HEK293 (cell line): Measurements from ENCODE around the gene GLTPD2.

Experiments
- TRIM28 ChIP-seq: IDR thresholded peaks from 2 replicates; pipeline ENCODE4 v1.6.1; 2011; ENCODE audit warnings: low read length, control low read depth, borderline replicate concordance
- ZBTB17 ChIP-seq: fragments of 450-650 bp; formaldehyde crosslinking; IDR thresholded peaks from 2 replicates; pipeline ENCODE4 v1.5.1; 2016; ENCODE audit warnings: missing biosample characterization, missing genetic modification characterization
- ZNF266 ChIP-seq: fragments of 450-650 bp; formaldehyde crosslinking; IDR thresholded peaks from 2 replicates; pipeline ENCODE4 v1.5.1; 2016; ENCODE audit warnings: missing biosample characterization, missing genetic modification characterization, low read depth
- ZNF274 ChIP-seq, 2 experiments: fragments of 200-500 bp in 1 of 2; fragments of 450-650 bp in 1 of 2; sonication (Bioruptor generic) in 1 of 2; formaldehyde crosslinking in 1 of 2; IDR thresholded peaks; 2 replicates each; pipeline versions ENCODE4 v1.5.1 to v1.6.1; 2014 to 2016; ENCODE audit warnings: borderline replicate concordance in 1 of 2, inconsistent platforms in 1 of 2, low read length in 1 of 2, missing biosample characterization in 1 of 2, missing genetic modification characterization in 1 of 2
- ZNF324 ChIP-seq: fragments of 450-650 bp; formaldehyde crosslinking; IDR thresholded peaks from 2 replicates; pipeline ENCODE4 v1.5.1; 2016; ENCODE audit warnings: missing biosample characterization, missing genetic modification characterization
- ZNF48 ChIP-seq: fragments of 450-650 bp; formaldehyde crosslinking; IDR thresholded peaks from 2 replicates; pipeline ENCODE4 v1.5.1; 2016; ENCODE audit warnings: missing biosample characterization, missing genetic modification characterization
- ZNF514 ChIP-seq: fragments of 450-650 bp; formaldehyde crosslinking; IDR thresholded peaks from 2 replicates; pipeline ENCODE4 v1.5.1; 2016; ENCODE audit warnings: missing biosample characterization, missing genetic modification characterization
- TF ChIP-seq, protein P1 (sequence below): fragments of 450-650 bp; IDR thresholded peaks from 2 replicates; pipeline ENCODE4 v1.5.1; 2018; ENCODE audit warnings: missing biosample characterization, missing genetic modification characterization
- TF ChIP-seq, protein P2 (sequence below): fragments of 450-650 bp; formaldehyde crosslinking; IDR thresholded peaks from 2 replicates; pipeline ENCODE4 v1.5.1; 2016; ENCODE audit warnings: missing biosample characterization, missing genetic modification characterization, low read depth
- TF ChIP-seq, protein P3 (sequence below): fragments of 450-650 bp; formaldehyde crosslinking; IDR thresholded peaks from 2 replicates; pipeline ENCODE4 v1.5.1; 2016; ENCODE audit warnings: missing biosample characterization, missing genetic modification characterization
- TF ChIP-seq, protein P4 (sequence below): fragments of 450-650 bp; formaldehyde crosslinking; IDR thresholded peaks from 2 replicates; pipeline ENCODE4 v1.5.1; 2016; ENCODE audit warnings: missing biosample characterization, missing genetic modification characterization

DNA sequence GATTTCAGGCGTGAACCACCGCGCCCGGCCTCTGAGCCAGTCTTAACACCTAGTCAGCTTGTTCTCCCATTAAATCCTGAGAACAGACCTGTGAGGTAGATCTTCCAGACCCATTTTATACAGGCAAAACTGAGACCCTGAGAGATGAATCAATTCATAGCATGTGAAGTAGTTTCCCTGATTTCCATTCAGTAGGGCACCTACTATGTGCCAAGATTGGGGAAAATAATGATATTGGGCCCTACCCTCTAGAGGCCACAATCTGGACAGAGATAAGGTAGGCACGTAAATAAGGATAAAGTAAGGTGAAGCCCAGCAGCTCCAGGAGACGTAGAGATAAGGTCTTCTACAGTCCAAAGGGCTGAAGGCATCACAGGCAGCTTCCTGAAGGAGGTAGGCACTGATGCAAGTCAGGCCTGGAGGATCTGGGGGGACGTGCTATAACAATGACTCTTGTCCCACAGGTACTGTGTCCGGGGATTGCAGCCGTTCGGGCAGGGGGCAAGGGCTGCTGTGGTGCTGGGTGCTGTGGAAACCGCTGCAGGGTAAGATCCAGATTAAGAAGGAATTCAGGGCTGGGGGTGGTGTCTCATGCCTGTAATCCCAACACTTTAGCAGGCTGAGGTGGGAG is 8.3 kb upstream of the GLTPD2 start:
- TF ChIP-seq, protein P1, sequence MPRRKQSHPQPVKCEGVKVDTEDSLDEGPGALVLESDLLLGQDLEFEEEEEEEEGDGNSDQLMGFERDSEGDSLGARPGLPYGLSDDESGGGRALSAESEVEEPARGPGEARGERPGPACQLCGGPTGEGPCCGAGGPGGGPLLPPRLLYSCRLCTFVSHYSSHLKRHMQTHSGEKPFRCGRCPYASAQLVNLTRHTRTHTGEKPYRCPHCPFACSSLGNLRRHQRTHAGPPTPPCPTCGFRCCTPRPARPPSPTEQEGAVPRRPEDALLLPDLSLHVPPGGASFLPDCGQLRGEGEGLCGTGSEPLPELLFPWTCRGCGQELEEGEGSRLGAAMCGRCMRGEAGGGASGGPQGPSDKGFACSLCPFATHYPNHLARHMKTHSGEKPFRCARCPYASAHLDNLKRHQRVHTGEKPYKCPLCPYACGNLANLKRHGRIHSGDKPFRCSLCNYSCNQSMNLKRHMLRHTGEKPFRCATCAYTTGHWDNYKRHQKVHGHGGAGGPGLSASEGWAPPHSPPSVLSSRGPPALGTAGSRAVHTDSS (tag by site-specific recombination), result no peak
- TF ChIP-seq, protein P2, sequence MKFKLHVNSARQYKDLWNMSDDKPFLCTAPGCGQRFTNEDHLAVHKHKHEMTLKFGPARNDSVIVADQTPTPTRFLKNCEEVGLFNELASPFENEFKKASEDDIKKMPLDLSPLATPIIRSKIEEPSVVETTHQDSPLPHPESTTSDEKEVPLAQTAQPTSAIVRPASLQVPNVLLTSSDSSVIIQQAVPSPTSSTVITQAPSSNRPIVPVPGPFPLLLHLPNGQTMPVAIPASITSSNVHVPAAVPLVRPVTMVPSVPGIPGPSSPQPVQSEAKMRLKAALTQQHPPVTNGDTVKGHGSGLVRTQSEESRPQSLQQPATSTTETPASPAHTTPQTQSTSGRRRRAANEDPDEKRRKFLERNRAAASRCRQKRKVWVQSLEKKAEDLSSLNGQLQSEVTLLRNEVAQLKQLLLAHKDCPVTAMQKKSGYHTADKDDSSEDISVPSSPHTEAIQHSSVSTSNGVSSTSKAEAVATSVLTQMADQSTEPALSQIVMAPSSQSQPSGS (tag by site-specific recombination), result no peak
- TF ChIP-seq ZNF48 (tag by site-specific recombination) (no peak), ZNF274 (IDR thresholded peaks at IDR 0.05; ENCODE audit: low read length) (no peak), ZNF274 (tag by site-specific recombination; IDR thresholded peaks at IDR 0.05; ENCODE audit: borderline replicate concordance) (no peak), ZNF324 (tag by site-specific recombination) (no peak), TRIM28 (no peak), ZBTB17 (tag by site-specific recombination) (no peak), ZNF514 (tag by site-specific recombination) (no peak), ZNF266 (tag by site-specific recombination) (no peak)
- TF ChIP-seq, protein P3, sequence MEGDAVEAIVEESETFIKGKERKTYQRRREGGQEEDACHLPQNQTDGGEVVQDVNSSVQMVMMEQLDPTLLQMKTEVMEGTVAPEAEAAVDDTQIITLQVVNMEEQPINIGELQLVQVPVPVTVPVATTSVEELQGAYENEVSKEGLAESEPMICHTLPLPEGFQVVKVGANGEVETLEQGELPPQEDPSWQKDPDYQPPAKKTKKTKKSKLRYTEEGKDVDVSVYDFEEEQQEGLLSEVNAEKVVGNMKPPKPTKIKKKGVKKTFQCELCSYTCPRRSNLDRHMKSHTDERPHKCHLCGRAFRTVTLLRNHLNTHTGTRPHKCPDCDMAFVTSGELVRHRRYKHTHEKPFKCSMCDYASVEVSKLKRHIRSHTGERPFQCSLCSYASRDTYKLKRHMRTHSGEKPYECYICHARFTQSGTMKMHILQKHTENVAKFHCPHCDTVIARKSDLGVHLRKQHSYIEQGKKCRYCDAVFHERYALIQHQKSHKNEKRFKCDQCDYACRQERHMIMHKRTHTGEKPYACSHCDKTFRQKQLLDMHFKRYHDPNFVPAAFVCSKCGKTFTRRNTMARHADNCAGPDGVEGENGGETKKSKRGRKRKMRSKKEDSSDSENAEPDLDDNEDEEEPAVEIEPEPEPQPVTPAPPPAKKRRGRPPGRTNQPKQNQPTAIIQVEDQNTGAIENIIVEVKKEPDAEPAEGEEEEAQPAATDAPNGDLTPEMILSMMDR (tag by site-specific recombination), result no peak
- TF ChIP-seq, protein P4, sequence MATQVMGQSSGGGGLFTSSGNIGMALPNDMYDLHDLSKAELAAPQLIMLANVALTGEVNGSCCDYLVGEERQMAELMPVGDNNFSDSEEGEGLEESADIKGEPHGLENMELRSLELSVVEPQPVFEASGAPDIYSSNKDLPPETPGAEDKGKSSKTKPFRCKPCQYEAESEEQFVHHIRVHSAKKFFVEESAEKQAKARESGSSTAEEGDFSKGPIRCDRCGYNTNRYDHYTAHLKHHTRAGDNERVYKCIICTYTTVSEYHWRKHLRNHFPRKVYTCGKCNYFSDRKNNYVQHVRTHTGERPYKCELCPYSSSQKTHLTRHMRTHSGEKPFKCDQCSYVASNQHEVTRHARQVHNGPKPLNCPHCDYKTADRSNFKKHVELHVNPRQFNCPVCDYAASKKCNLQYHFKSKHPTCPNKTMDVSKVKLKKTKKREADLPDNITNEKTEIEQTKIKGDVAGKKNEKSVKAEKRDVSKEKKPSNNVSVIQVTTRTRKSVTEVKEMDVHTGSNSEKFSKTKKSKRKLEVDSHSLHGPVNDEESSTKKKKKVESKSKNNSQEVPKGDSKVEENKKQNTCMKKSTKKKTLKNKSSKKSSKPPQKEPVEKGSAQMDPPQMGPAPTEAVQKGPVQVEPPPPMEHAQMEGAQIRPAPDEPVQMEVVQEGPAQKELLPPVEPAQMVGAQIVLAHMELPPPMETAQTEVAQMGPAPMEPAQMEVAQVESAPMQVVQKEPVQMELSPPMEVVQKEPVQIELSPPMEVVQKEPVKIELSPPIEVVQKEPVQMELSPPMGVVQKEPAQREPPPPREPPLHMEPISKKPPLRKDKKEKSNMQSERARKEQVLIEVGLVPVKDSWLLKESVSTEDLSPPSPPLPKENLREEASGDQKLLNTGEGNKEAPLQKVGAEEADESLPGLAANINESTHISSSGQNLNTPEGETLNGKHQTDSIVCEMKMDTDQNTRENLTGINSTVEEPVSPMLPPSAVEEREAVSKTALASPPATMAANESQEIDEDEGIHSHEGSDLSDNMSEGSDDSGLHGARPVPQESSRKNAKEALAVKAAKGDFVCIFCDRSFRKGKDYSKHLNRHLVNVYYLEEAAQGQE (tag by site-specific recombination), result no peak
